ENCODE data around the gene GKAP1.
"Not testable (repeated sequence)": the region's sequence is repeated elsewhere in the genome, so short reads cannot be mapped to it uniquely, and the experiment has no call there.

DNA sequence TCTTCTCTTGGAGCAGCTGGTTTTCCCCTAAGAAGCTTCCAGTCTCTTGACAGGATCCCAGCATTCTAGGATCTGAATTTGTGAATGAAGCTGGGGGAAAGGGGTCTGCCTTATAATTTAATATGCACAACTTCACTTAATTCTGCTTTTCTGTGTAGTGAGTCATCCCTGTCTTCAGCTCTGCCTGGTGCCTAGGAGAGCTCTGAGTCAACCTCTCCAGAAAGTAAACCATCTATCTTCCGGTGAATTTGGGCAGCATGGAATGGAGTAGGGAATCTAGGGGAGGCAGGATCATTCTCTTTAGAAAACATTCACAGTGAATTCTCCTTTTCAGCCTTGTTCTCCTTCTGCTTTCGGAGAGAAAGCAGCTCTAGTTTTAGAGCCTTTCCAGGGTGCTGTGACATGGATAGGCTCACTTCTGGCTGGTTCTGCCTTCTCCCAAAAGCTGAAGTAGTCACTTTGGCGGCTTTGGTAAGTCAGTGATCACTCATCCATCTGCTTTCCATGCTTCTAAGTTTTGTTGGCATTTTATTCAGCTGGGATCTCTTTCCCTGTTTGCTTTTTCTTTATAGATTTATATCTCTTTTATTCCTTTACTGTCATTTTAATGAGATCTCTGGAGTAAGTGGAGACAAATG is 7.5 kb upstream of the GKAP1 start:
- TF ChIP-seq, protein P1, sequence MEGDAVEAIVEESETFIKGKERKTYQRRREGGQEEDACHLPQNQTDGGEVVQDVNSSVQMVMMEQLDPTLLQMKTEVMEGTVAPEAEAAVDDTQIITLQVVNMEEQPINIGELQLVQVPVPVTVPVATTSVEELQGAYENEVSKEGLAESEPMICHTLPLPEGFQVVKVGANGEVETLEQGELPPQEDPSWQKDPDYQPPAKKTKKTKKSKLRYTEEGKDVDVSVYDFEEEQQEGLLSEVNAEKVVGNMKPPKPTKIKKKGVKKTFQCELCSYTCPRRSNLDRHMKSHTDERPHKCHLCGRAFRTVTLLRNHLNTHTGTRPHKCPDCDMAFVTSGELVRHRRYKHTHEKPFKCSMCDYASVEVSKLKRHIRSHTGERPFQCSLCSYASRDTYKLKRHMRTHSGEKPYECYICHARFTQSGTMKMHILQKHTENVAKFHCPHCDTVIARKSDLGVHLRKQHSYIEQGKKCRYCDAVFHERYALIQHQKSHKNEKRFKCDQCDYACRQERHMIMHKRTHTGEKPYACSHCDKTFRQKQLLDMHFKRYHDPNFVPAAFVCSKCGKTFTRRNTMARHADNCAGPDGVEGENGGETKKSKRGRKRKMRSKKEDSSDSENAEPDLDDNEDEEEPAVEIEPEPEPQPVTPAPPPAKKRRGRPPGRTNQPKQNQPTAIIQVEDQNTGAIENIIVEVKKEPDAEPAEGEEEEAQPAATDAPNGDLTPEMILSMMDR (conservative IDR thresholded peaks at IDR 0.05 in 1 of 2, IDR thresholded peaks at IDR 0.05 in 1 of 2; ENCODE audit: extremely low read depth in 1 of 2, insufficient read depth in 1 of 2, low read depth in 1 of 2, low read length in 2 of 2): not testable (repeated sequence)
- not testable (repeated sequence) for TF ChIP-seq EZH2 (IDR thresholded peaks at IDR 0.05; ENCODE audit: borderline replicate concordance, low read length)
